Left lobe of liver (tissue), 2 donors: ENCODE results near the gene PLP2. TPM values are rescaled to one million over a fixed set of nuclear protein-coding genes. Genes with fewer than 3 reads are reported as not detected.
A peak's percentile ranks its signal among the peaks of the same experiment; 100 is the strongest.

Experiments used
- ATAC-seq: fragments of 200-7000 bp; cut with Tn5 transposase; one replicate; pipeline ENCODE4 v1.9.1; 2020; ENCODE audit warnings: mild to moderate bottlenecking, moderate library complexity
- DNase-seq: peaks from one replicate; pipeline ENCODE4 v3.0.0-alpha.2; 2020; ENCODE audit warnings: low spot score
- total RNA-seq: library from RNA; stranded (reverse); gene quantifications from one replicate; pipeline ENCODE4 v1.2.1, GENCODE V29; 2021
- donor health status: DM: no; HTN: no; CAD: no; lungs with moderate emphysema.
- donor health status: DM: no; HTN: yes; CAD: no.

PLP2 gene
- total RNA-seq, 1 donor from 2014 or later: 11.7 TPM

DNA sequence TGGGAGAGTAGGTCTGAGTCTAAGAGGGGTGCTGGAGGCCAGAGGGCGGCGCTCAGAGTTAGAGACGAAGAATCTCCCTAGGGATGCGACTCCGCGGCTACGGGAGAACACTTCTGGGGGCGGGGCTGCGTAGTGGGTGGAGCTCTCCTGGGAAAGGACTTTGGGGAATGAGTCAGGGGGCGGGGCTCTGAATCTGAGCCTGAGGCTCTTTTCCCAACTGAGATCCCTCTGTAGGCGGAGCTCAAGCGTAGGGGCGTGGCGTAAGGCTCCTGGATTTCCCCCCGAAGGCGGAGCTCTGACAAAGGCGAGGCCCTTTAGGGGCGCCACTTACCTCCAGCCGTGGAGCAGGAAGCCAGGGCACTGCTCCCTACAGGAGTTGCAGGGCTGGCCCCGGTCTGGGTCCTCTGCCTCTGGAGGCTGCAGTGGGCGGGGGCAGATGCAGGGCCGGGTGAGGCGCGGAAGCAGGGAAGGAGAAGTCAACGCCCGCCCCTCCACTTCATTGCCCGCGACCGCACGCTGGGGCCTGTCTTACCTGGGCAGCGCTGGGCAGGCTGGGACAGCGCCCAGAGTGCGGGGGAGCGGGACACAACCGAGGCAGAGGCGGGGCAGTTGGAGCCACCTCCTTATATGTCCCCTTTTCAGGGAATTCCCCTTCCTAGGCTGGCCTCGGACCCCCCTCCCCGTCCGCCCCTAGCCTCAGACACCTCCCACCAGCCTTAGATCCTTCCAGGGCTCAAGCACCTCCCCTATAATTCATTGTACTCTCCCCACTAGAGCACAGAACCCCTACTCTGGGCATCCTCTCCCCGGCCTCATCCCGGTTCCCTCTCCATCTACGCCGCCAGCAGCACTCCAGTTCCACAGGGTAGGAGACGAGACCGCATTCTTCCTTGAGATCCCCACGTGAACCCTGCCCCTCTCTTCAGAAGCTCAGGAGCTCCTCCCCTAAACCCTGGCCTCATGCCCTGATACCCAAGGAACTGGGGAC is 12.9 kb downstream of the PLP2 start:
- peak; percentile 64 for DNase-seq
- ATAC-seq: peak; percentile 46

DNA sequence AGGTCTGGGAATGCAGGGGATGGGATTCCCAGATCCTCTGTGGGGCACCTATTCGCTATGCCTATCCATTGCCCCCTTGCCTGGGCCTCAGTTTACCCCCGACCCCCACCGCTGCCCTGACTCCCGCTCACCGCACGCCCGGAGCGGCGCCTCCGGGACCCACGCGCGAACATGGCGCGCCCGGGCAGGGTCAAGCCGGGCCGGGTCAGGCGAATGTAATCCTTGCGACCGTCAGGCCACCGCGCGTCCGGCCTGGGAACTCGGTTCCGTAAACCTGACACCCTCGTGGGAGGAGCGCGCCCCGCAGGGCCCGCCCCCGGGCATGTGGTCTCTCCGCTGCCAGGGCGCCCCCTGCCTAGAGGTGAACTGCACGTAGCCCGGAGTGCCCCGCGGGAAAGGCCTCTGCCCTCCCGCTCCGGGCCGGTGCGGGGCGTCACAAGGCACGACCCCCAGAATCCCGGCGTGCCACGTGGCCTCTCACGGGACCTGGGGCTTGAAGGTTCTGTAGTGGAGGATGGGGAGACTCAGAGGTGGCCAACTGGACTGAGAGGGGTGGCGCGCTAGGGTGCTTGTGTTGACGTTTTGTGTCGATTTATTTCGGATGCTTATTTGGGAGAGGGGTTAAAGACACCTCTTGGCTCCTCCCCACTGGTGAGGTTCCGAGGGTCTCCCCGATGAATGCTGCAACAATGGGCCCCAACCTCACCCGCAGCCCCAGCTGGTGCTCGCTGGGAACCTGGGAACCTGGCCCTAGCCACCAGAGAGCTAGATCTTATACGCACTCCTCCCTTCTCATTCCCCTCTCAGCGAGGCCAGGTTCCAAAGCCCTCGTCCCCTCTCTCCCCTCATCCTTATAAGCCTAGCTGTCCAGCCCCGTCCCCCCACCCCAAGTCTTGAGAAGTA is 14.7 kb downstream of the PLP2 start, which contains the start of gene PRICKLE3:
TSS of gene PRICKLE3 (minus strand) at position 249 of the 903 bp plus-strand sequence. CDS start at position 173, 76 bp downstream.
- ATAC-seq: peak; percentile 75

DNA sequence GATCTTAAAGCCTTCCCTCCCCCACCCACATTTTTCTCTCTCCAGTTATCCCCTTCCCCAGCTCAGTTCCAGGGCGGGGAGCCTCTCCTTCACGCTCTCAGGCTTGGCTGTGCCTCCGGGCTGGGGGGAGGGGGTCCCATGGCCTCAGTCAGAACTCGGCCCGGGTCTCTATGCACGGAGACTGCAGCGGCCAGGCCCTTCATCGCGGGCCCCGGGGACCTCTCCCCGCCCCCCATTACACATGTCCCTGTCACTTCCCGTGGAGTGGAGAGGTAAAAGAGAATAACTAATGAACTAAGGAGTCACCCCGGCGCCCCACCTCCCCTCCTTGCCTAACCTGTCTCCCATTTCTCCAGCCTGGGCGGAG is 15.3 kb downstream of the PLP2 start:
- no peak for DNase-seq
- ATAC-seq: no peak

More for the DNA sequence above, 14.7 kb downstream of the PLP2 start, which contains the start of gene PRICKLE3:
- peak; percentile 86 for DNase-seq

DNA sequence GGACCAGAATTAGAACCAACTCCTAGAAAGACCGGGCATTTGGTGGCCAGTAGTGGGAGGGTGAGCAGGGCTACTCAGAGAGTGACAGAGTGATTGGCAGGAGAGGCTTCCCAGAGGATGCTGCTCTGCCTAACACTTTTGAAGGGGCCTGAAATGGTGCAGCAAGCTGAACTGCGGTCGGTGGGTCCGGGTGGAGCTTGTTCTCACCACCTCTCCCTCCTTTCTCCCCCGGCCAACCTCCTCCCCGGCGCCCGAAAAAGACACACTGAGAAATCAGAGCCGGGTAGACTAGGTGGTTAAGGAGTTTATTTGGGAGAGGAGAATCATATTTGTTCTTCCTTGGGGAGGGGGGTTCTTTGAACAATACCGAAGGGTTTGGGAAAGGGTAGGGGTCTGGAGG is 15.8 kb downstream of the PLP2 start:
- DNase-seq: no peak
- ATAC-seq: no peak

DNA sequence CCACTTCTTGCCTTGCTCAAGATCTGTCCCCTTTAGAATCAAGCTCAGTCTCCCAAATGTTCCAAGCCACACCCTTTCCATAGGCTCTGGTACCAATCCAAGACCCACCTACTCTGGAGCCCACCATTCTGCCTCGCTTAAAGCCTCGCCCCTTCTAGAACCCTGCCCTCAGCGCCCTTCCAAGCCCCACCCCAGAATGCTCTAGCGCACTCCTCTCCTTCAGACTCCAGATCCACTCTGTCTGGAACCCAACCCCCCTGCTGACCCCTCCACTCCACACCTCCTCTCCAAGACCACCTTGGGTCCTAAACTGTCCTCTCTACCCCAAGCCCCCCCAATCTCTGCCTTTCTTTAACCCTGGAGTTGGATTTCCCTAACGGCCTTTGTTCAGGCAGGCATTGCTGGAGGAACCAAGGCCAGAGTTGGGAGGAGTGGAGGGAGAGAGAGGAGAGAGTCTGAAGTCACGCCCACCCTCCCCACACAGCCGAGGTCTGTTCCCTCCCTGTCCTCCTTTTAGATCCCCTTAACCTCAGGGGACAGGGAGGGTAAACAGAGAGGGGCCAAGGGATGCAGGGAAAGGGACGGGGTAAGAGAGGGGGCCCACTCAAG is 16.9 kb downstream of the PLP2 start:
- no peak for ATAC-seq
- DNase-seq: no peak

DNA sequence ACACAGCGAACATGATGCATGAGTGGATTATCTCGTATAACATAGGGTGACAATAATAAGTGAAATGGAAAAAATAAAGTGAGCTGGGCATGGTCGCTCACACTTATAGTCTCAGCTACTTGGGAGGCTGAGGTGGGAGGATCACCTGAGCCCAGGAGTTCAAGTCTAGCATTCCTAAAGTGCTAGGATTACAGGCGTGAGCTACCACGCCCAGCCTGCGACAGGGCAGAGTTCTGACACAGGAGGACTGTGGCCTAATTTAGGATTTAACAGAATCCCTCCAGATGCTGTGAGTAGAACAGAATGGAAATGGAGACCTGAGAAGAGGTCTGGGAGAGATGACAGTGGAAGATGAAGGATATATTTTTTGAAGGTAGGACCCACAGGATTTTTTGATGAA is 17.9 kb downstream of the PLP2 start:
- DNase-seq (no peak), ATAC-seq (no peak)

DNA sequence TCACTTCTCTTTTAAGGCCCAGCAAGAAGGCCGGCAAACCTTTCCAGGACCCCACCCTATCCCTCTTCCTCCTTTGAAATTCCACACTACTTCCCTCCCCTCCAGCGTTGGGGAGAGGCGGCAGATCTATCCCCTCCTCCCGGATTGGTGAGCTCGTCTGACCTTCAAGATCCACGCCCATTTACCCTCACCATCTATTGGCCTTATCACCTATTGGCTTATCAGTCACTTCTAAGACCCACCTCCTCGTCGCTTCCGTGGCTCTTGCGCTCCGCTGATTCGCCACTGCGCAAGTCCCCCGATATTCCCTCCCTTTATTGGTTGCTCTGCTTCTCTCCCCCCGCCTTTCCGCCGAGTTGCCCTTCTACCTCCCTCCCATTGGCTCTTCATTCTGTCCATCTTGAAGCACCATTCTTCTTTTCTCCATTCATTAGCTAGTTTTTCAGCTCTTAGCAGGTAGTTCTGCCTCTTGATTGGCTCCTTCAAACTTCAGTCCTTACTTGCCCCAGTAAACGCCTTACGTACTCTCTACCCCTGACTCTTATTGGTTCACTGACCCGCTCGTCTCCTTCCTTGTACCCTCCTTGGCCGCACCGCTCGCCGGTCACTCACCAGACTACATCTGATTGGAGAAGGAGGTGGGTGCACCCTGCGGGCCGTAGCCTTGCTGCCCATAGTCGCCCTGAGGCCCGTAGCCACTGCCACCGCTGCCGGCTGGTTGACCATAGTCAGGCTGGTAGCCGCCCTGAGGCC is 19.3 kb downstream of the PLP2 start:
- peak; percentile 84 for ATAC-seq
- peak; percentile 91 for DNase-seq

DNA sequence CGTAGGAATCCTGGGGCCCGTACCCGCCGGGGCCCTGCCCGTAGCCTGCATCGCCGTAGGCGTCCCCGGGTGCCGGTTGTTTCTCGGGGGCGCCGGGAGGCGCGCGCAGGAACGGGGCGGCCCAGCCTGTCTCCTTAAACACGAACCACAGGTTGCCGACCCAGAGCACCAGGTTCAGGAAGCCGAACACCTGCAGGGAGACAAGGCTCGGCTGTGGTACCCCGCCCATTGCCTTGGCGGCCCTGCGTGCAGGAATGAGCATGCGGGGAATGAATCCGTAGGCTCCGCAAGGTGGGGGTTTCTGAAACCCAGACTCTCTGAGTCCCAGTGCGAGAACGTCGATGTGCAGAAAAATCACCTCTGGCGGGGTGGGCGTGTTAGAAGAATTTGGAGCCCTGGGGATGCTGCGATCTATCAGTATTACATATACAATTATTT is 19.9 kb downstream of the PLP2 start:
- no peak for DNase-seq
- no peak for ATAC-seq

DNA sequence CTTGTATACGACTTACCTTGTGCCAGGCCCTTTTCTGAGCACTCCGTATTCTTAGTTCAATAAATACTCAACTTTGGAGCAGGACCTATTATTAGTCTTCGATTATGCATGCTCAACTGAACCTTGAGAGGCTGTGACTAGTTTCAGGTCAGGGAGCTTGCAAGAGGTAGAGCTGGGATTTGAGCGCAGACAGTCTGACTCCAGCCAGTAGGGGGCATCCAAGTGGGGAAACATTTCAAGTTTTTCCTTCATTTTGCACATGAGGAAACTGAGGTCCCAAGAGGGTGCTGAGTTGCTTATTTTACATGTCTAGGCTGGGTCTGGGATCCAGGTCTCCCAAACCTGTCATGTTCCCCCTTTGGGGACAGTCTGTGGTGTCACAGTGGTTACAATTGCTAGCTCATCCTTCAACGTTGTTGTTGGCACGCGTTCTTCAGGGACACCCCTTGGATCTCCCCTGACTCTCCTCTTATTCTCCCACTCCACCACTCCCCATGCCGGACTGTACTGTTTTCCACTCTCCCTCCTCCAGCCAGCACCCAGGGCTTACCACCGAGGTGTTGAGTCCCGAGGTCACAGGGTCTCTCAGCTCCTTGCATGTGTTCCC is 21.1 kb downstream of the PLP2 start:
- ATAC-seq (no peak), DNase-seq (no peak)

DNA sequence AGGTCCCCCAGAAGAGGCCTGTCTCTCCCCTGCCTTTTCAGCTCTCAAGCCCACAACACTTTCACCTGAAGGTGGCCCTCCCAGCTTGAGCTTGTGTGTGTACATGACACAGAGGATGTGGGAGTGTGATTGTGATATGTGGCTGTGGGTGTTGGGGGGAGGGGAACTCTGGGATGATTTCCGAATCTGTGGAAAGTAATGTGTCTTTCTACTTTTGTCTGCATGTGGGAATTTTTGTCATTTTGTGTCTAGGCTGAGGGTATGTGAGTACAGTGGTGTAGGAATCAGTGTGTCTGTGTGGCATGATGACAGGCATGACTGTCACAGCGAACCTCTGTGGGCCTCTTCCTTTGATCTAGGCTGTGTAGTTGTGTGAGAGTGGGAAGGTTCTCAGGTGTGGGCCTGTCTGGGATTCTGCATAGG is 21.9 kb downstream of the PLP2 start:
- DNase-seq (no peak), ATAC-seq (no peak)

DNA sequence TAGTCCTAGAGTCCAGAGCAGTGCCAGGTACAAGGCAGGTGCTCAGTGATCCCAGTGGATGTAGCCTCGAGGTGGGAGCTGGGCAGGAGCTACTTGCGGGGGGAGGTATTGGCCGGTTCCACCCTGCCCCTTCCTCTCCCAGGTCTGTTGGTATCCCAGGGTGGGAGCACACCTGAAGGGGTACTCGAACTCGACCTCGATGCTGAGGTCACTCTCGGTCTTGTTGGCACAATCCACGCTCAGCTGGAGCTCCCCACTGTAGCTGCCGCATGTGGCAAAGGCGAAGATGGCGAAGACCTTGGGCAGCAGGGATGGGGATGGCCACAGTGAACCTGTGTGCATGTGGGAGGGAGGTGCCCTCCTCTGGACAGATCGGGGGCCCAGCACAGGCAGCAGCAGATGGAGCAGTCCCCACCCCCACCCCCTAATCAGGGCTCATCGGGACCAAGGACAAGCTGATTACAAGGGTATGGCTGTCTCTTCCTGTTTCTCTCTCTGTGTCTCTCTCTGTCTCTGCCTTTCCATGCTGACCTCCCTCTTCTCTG is 25.9 kb downstream of the PLP2 start:
- ATAC-seq (no peak), DNase-seq (no peak)

DNA sequence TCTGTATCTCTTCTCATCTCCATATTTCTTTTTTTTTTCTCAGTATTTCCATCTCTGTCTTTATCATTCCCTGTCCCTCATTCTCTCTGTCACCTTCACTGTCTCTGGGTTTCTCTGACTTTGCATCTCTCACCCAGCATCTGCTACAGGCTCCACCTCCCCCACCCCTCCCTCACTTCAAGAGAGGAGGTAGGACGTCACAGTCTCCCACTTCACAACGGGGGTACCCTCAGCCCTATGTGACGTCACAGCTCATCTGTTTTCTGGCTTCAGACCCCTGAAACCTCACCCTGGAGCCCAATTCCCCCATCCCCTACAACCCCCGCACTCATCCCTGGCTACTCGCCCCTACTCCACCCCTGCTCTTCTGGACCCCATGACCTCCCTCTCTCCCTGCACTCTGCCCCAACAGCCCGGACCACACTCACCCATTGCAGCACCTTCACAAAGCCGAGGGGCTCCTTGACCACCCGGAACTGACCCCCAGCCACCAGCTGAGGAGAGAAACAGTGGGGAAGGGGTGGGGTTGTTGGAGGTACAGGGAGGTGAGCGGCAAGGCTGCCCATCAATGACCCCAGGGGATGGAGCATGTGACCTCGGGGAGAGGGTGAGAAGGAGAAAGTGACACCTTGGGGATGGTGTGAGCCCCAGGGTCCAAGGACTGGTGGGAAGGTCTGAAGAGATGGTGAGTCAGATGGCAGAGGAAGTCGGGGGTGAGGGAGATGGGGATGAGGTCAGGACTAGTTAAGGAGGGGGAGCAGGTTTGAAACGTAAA is 27.0 kb downstream of the PLP2 start:
- ATAC-seq: no peak
- no peak for DNase-seq

DNA sequence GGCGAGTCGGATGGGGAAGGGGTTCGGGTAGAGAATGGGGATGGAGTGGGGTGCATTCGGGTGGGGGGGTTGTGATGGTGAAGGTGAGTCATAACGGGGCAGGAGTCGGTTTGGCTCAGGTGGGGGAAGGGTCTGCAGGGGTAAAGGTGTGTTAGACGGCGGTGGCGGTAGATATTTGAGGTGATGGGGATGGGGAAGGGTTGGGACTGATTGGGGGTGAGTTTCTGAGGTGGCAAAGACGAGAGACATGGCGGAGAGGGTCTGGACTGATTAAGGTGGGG is 27.6 kb downstream of the PLP2 start:
- DNase-seq (no peak), ATAC-seq (no peak)

DNA sequence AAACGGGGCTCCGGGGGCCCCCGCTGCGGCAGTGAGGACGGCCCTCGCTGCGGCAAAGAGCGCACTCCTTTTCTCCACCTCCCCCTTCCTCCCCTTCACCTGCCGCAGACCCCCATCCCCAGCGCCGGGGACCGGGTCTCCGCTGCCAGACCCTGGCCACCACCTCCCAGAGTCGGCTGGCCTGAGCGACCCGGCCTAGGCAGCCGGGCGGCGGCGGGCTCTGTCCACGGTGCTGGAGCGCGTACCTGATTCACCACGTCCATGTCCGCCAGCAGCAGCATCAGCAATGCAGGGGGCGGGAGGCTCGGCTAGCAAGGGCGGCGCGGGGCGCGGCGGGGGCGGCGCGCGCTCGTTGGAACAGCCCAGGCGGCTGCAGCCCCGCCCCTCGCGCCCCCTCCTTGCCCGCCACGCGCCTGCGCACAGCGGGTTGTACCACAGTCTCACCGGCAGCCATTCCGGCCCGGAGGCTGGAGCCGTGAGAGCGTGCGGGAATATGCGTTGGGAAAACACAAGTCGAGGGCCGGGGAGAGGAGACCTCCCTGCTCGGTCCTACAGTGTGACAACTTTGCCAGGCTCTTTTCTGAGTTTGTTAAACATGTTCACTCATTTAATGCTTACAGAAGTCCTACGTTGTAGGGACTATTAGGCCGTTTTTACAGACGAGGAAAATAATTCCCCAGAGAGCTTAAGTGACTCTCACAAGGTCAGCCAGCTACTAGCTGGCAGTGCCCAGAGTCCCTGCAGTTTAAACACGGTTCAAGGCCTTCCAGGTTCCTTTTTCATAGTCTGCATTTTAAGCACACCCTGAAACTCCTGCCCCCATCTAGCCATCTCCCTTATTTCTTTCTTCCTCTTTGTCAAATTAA is 28.4 kb downstream of the PLP2 start, which contains the start of gene SYP:
TSS of gene SYP (minus strand) at position 288 of the 866 bp plus-strand sequence. CDS start at position 281, 7 bp downstream.
- ATAC-seq (peak; percentile 99), DNase-seq (peak; percentile 86)

DNA sequence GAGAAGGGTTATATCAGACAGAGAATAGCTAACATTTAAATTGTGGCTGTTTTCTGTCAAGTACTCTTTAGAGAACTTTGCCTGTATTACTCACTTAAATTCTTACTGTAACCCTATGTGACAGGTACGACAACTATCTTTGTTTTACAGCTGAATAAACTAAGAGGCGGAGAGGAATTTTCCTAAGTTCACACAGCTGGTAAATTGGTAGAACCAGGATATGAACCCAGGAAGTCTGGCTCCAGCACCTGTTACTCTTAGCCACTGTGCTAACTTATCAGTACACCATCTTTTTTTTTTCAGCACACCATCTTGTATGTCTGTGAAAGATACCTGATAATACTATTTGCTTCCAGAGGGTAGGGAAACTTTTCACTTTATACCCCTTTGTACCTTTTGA is 30.3 kb downstream of the PLP2 start:
- DNase-seq: no peak

DNA sequence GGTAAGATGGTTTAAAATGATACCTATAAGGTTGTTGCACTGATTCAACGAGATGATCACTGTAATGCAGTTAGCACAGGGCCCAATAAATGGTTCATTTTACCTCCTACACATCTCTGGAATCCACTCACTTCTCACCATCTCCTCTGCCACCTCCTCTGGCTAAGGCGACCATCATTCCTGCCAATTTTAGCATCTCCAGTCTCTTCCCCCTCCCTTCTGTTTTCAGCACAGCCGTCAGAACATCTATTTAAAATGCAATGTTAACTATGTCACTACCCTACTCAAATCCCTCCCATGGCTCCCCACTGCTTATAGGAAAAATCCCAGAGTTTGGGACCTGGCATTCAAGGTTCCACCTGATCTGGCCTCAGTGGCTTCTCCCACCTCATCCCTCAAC is 31.8 kb downstream of the PLP2 start:
- ATAC-seq: no peak
- DNase-seq: no peak

More for the DNA sequence above, 30.3 kb downstream of the PLP2 start:
- ATAC-seq: no peak

DNA sequence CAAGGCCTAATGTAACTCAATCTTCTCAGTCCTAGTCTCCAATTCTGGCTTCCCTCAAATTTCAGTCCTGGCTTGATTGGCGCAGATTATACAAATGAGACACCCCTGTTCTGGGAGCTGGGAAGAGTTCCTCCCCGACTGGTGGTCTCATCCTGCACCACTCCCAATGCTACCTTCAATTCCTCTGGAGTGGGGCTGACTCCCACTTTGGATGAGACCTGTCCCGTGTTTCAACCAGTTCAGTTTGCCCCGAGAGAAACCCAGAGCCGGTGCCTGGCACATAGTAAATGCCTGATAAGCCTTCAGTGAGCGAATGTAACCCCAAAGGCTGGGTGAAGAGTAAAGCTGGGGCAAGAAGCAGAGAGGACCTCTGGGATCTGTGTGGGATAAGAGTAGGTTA is 32.3 kb downstream of the PLP2 start:
- no peak for DNase-seq
- ATAC-seq: no peak

DNA sequence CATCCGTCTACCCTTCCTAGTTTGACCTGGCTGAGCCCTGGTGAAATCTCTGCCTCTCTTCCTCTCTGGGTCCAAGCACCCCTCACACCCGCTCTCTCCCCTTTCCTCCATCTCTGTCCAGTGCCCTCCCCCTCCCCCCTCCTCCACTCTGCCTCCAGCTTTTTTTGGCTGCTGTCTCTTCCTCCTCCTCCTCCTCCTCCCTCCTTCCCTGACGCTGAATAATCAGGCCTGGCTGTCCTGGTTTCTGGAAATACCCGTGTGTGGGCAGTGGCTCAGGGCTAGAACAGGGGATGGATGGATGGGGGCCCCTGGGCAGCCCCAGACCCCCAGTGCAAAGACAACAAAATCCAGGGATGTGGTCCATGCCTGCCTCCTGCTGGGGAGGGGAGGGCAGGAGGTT is 33.0 kb downstream of the PLP2 start:
- DNase-seq (no peak), ATAC-seq (no peak)
